ENCODE measurements around the gene PBRM1. TPM values are rescaled to one million over a fixed set of nuclear protein-coding genes. Genes with fewer than 3 reads are reported as not detected.
"Not testable (repeated sequence)": the region's sequence is repeated elsewhere in the genome, so short reads cannot be mapped to it uniquely, and the experiment has no call there.

PBRM1 gene
- 10 to 100 TPM; 53.5 to 64.5 (median 56.1) TPM for polyA plus RNA-seq (ENCODE audit: insufficient read length in 4 of 4)

GRCh38 chr3:52685709-52686691, at the start of gene PBRM1, which contains the start of gene GNL3:
Gene PBRM1, minus strand, starts transcription at chr3:52685913.
Gene GNL3, plus strand, starts transcription at chr3:52686032. Its CDS starts 61 bp downstream, at chr3:52686093.
- peak; percentile 81 to 90 (median 85) for DNase-seq (ENCODE audit: low read depth in 4 of 4, low spot score in 2 of 4)

GRCh38 chr3:52733256-52733891, 47.7 kb upstream of the PBRM1 start:
- DNase-seq (ENCODE audit: low read depth in 4 of 4, low spot score in 2 of 4) = no peak

GRCh38 chr3:52731590-52731989, 45.9 kb upstream of the PBRM1 start:
- DNase-seq (ENCODE audit: low read depth in 4 of 4, low spot score in 2 of 4) = no peak

DNA sequence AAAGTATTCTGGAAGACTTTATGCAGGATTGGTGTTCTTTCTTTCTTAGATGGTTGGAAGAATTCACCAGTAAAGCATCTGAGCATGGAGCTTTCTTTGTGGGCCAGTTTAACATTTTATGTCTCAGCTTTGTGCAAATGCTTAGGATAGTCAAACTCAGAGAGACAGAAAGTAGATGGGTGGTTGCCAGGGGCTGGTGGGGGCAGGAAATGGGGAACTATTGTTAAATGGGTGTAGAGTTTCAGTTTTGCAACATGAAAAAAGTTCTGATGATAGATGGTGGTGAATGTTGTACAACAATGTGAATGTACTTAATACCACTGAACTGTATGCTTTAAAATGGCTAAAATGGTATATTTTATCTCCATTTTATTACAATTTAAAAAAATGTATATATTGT, 45.0 kb upstream of the PBRM1 start:
- no peak for DNase-seq (ENCODE audit: low read depth in 4 of 4, low spot score in 2 of 4)

- not testable (repeated sequence) for DNase-seq (ENCODE audit: low read depth in 4 of 4, low spot score in 2 of 4)
These were observed 43.0 kb upstream of the PBRM1 start for GRCh38 chr3:52728753-52729152.

DNA sequence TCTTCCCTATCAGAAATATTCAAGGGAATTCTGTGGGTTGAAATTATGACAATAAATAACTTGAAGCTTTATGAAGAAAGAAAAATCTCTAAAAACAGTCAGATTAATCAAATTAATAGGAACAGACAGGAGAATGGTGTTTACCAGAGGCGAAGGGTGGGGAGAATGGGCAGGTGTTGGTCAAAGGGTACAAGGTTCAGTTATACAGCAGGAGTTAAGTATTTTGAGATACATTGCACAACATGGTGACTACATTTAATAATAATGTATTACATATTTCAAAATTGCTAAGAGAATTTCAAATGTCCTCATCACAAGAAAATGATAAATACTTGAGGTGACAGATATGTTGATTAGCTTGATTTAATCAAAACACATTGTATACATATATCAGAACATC, 38.8 kb upstream of the PBRM1 start:
- no peak for DNase-seq (ENCODE audit: low read depth in 4 of 4, low spot score in 2 of 4)

GRCh38 chr3:52723935-52724334, 38.2 kb upstream of the PBRM1 start:
- no peak for DNase-seq (ENCODE audit: low read depth in 4 of 4, low spot score in 2 of 4)

DNA sequence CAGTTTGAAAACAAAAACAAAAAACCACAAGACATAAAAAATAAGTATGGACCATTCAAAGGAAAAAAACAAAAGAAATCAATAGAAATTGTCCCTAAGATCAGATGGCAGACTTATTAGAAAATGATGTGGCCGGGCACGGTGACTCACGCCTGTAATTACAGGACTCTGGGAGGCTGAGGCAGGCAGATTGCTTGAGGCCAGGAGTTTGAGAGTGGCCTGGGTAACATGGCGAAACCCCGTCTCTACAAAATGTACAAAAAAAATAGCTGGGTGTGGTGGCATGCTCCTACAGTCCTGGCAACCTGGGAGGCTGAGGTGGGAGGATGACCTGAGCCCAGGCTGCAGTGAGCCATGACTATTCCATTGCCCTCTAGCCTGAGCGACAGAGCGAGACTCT, 36.8 kb upstream of the PBRM1 start:
- no peak for DNase-seq (ENCODE audit: low read depth in 4 of 4, low spot score in 2 of 4)

DNA sequence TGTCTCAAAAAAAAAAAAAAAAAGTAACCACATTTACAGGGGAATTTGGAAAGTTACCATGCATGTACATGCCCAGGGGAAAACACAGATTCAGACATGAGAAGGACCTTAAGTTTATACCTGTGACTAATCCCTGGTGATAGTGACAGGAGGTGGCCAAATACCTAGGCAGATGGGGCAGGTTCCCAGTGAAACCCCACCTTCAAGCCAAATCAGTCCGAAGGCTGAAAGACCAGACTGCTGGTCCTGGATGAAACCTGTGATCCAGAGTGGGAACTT, 36.0 kb upstream of the PBRM1 start:
- DNase-seq (ENCODE audit: low read depth in 4 of 4, low spot score in 2 of 4) = no peak

GRCh38 chr3:52721002-52721729, 35.5 kb upstream of the PBRM1 start:
- DNase-seq (ENCODE audit: low read depth in 4 of 4, low spot score in 2 of 4) = no peak

GRCh38 chr3:52719618-52720017, 33.9 kb upstream of the PBRM1 start:
- DNase-seq (ENCODE audit: low read depth in 4 of 4, low spot score in 2 of 4) = no peak

DNA sequence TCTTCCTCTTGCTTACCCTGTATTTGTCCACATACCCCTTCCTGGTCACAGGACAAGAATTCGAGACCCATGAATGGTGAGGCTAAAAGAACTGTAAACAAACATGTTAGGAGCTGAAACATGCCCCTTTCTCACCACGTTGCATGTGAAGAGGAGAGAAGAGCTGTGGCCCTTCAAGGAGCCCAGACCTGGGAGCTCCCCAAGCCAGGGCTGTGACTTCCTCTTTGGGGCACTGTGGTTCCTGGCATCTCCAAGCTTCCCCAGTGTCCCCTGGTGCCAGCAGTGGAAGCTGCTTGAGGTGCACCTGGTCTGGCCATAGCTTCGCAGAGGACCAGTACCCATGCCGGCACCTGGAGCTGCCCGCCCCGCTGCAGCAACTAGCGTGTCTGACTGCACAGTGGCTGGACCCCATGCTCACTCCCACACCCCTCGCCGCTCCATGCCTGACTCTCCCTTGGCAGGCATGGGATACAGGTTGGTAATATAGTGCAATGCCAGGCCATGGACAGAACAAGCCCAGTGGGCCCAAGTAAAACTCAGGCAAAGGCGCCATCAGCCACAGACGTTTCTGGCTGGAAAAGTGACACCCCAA, 30.1 kb upstream of the PBRM1 start:
- no peak for DNase-seq (ENCODE audit: low read depth in 4 of 4, low spot score in 2 of 4)

- peak in 1 of 4 donors; percentile 10 for DNase-seq (ENCODE audit: low read depth in 4 of 4, low spot score in 2 of 4)
These were observed 28.9 kb upstream of the PBRM1 start for GRCh38 chr3:52714335-52715302.

DNA sequence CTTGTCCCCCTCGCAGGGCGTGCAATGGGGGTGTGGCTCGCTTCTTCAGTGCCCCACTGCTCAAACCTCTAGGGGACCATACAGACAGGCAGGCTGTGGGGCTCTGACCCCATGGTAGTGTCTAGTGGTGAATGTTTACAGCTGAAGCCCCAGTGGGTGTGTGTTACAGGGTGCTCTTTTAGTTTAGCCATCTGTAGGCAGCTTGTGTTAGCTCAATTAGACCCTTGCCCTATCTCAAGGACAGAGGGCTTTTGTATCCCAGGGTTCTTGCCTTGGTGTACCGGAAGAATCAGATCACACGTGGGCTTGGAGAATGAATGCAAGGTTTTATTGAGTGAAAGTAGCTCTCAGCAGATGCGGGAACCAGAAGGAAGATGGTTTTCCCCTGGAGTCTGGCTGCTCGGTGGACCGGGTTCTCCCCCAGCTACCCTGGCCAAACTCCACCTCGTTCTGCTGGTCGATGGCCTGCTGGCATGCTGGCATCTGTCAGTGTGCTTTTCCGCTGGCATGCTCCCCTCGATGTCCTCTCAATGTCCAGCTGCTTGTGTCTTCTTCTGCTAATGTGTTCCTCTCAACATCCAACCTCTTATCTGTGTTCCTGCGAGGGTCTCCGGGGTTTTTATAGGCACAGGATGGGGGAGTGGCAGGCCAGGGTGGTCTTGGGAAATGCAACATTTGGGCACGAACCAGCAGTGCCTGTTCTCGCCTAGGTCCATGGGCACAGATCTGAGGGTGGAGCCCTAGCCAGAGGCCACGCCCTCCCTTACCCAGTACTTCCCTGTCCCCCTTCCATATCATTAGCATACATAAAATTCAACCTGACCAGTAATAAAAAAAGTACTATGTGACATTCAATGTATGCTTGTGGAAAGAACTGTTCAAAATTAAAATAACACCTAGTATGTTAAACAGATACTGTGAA, 26.8 kb upstream of the PBRM1 start:
- DNase-seq (ENCODE audit: low read depth in 4 of 4, low spot score in 2 of 4) = no peak

DNA sequence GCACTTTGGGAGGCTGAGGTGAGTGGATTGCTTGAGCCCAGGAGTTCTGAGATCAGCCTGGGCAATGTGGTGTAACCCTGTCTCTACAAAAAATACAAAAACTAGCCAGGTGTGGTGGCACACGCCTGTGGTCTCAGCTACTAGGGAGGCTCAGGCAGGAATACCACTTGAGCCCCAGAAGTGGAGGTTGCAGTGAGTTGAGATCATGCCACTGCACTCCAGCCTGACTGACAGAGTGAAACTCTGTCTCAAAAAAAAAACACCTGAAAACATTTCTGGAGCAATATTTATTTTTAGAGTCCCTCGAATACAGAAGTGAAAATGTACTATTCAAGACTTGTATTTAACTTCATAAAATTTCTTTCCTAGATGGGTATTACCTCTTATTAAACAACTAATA, 24.8 kb upstream of the PBRM1 start:
- no peak for DNase-seq (ENCODE audit: low read depth in 4 of 4, low spot score in 2 of 4)

GRCh38 chr3:52707585-52707984, 21.9 kb upstream of the PBRM1 start:
- DNase-seq (ENCODE audit: low read depth in 4 of 4, low spot score in 2 of 4) = no peak

DNA sequence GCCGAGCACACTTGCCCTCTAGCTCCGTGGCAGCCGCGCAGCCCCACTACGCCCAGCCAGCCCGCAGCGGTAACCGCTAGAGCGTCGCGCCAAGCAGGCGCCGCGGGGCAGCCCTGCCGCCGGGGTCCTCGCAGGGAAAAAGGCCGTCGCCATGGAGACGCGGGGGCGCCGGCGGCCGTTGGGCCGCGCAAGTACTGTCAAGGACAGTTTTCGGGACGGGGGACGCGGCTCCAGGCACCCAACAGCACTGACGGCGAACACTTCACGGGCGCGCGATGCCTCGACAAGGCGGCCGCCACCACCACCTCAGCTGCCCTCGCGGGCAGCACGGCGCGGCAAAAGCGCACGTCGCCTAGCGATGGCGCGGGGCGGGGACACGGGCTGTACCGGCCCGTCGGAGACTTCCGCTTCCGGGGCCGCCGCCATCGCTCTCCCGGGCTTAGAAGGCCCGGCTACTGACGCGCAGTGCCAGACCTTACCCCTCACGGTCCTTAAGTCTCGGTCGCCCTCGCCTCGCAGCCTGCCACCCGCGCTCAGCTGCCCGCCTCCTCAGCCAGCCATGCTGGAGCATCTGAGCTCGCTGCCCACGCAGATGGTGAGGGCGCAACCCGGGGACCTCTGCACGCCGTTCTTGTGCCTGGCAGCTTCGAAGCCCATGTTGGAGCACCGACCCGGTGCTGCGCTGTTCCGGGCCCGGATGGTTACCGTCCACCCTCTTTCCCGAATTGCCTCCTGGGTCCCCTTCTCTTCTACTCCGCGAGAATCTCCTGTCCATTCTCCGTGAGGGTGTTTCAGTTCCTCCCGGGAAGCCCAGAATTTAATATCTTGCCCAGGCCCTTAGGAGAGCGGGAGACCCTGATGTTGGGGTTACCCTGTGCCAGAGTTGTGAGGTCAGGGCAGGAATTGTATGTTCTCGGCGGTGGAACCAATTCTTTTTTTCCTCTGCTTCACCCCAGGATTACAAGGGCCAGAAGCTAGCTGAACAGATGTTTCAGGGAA, 20.3 kb upstream of the PBRM1 start, which contains the start of the genes GLT8D1 and SPCS1:
Gene GLT8D1 (minus strand): TSS at position 104 of the 999 bp plus-strand sequence. CDS start 5,331 bp downstream, outside the sequence.
Gene SPCS1 (plus strand): TSS at position 419 of the 999 bp plus-strand sequence. CDS start 141 bp downstream, at position 560.
- peak in 3 of 4 donors; percentile 79 to 93 (median 88) for DNase-seq (ENCODE audit: low read depth in 4 of 4, low spot score in 2 of 4)

Data from left renal cortex interstitium (tissue), 4 donors.